ENCODE measurements around the gene WBP1.
"Not testable (repeated sequence)": the region's sequence is repeated elsewhere in the genome, so short reads cannot be mapped to it uniquely, and the experiment has no call there.

DNA sequence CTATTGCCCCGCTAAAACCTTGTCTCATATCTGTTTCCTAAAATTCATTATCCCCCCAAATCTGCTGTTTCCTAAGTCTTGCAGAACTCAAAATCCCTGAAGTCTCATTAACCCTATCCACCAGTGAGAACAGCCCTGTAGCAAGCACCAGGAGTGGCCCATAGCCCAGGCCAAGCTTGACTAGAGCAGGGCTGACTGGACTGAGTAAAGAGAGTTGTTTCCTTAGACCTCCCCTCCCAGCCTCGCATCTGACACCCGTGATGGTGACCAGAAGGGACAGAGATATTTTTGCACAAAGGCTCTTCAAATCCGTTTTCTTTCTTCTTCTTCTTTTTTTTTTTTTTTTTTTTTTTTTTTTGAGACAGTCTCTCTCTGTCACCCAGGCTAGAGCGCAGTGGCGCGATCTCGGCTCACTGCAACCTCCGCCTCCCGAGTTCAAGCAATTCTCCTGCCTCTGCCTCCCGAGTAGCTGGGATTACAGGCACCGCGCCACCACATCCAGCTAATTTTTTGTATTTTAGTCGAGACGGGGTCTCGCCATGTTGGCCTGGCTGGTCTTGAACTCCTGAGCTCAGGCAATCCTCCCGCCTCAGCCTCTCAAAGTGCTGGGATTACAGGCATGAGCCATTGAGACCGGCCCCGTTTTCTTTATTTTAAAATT is 37.7 kb upstream of the WBP1 start:
- TF ChIP-seq, protein P1, sequence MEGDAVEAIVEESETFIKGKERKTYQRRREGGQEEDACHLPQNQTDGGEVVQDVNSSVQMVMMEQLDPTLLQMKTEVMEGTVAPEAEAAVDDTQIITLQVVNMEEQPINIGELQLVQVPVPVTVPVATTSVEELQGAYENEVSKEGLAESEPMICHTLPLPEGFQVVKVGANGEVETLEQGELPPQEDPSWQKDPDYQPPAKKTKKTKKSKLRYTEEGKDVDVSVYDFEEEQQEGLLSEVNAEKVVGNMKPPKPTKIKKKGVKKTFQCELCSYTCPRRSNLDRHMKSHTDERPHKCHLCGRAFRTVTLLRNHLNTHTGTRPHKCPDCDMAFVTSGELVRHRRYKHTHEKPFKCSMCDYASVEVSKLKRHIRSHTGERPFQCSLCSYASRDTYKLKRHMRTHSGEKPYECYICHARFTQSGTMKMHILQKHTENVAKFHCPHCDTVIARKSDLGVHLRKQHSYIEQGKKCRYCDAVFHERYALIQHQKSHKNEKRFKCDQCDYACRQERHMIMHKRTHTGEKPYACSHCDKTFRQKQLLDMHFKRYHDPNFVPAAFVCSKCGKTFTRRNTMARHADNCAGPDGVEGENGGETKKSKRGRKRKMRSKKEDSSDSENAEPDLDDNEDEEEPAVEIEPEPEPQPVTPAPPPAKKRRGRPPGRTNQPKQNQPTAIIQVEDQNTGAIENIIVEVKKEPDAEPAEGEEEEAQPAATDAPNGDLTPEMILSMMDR (conservative IDR thresholded peaks at IDR 0.05; ENCODE audit: low read depth, low read length): not testable (repeated sequence)
- not testable (repeated sequence) for TF ChIP-seq EZH2 (IDR thresholded peaks at IDR 0.05; ENCODE audit: low read length, unreplicated experiment)

Data from PC-3 (cell line).